ENCODE measurements around the gene ATOH8.

The ATOH8 gene, protein sequence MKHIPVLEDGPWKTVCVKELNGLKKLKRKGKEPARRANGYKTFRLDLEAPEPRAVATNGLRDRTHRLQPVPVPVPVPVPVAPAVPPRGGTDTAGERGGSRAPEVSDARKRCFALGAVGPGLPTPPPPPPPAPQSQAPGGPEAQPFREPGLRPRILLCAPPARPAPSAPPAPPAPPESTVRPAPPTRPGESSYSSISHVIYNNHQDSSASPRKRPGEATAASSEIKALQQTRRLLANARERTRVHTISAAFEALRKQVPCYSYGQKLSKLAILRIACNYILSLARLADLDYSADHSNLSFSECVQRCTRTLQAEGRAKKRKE

DNA sequence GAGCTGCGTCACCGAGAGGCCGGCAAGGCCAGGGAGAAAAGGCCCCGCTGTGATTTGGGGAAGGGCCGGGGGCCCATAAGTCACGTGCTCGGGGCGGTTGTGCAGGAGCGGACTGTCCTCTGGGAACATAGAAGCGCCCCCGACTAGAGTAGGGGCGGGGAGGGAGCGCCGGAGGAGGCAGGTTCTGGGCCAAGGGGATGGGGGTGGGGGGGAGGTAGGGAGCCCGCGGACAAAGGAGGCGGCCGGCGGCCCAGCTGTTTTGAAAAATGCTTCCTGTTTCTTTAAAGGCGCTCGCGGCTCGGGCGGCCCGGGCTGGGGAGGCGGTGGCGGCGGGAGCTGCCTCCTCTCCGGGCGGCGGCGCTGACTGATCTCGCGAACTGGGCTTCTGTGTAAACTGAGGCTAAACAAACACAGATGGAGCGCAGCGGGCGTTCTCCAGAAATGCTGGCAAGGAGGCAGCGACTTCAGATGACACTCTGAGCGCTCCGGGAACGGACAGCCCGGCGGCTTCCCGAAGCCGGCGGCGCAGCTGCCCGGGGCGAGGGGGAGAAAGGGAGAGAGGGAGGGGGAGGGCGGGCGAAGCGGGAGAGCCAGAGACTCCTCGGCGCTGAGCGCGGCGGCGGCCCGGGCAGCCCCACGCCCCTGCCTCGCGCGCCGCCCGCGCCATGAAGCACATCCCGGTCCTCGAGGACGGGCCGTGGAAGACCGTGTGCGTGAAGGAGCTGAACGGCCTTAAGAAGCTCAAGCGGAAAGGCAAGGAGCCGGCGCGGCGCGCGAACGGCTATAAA, at the start of gene ATOH8:
Gene ATOH8 (plus strand): TSS at position 467 of the 788 bp plus-strand sequence. CDS start 199 bp downstream, at position 666.
- Histone ChIP-seq H3K27ac (ENCODE audit: low read depth, low read length) (peak within 1 kb of the TSS; percentile 33), H3K36me3 (ENCODE audit: control insufficient read depth in 1 of 2, insufficient read depth in 2 of 2, low read length in 2 of 2) (no peaks in the 10 kb centered on the region), H3K4me1 (ENCODE audit: control insufficient read depth in 1 of 2, insufficient read depth in 2 of 2, low read length in 2 of 2) (peaks cover 24 to 29% of the 10 kb centered on the region in 2 donors), H3K9ac (ENCODE audit: low read depth in 1 of 2, low read length in 2 of 2) (no peak within 1 kb of the TSS), H3K27me3 (ENCODE audit: control insufficient read depth in 1 of 2, insufficient read depth in 2 of 2, low read length in 2 of 2) (peaks cover 44 to 48% of the 10 kb centered on the region in 2 donors), H3K4me3 (ENCODE audit: low read depth in 1 of 2, low read length in 2 of 2) (peak within 1 kb of the TSS; percentile 56 to 68), H3K9me3 (ENCODE audit: control insufficient read depth in 1 of 2, low read length in 2 of 2) (no peaks in the 10 kb centered on the region)

DNA sequence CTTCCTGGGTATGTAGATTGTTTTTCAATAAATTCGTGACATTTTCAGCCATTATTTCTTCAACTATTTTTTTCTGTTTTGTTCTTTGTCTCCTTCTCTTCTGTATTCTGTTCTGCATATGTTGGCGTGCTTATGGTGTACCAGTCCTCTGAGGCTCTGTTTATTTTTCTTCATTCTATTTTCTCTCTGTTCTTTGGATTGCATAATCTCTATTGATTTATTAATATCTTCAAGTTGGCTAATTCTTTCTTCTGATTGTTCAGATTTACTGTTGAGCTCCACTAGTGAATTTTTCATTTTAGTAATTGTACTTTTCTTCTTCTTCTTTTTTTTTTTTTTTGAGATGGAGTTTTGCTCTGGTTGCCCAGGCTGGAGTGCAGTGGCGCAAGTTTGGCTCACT, 49.8 kb upstream of the ATOH8 start:
- peaks cover 9 to 11% of the 10 kb centered on the region in 2 donors for H3K4me1 ChIP-seq (ENCODE audit: control insufficient read depth in 1 of 2, insufficient read depth in 2 of 2, low read length in 2 of 2)
- peaks cover 0 to 4% of the 10 kb centered on the region in 2 donors for H3K27me3 ChIP-seq (ENCODE audit: control insufficient read depth in 1 of 2, insufficient read depth in 2 of 2, low read length in 2 of 2)
- no peak overlapping the region for H3K9ac ChIP-seq (ENCODE audit: low read depth in 1 of 2, low read length in 2 of 2)
- H3K36me3 ChIP-seq (ENCODE audit: control insufficient read depth in 1 of 2, insufficient read depth in 2 of 2, low read length in 2 of 2), result no peaks in the 10 kb centered on the region
- no peaks in the 10 kb centered on the region for H3K9me3 ChIP-seq (ENCODE audit: control insufficient read depth in 1 of 2, low read length in 2 of 2)
- H3K4me3 ChIP-seq (ENCODE audit: low read depth in 1 of 2, low read length in 2 of 2), result no peak overlapping the region
- H3K27ac ChIP-seq (ENCODE audit: low read depth, low read length), result no peak overlapping the region

DNA sequence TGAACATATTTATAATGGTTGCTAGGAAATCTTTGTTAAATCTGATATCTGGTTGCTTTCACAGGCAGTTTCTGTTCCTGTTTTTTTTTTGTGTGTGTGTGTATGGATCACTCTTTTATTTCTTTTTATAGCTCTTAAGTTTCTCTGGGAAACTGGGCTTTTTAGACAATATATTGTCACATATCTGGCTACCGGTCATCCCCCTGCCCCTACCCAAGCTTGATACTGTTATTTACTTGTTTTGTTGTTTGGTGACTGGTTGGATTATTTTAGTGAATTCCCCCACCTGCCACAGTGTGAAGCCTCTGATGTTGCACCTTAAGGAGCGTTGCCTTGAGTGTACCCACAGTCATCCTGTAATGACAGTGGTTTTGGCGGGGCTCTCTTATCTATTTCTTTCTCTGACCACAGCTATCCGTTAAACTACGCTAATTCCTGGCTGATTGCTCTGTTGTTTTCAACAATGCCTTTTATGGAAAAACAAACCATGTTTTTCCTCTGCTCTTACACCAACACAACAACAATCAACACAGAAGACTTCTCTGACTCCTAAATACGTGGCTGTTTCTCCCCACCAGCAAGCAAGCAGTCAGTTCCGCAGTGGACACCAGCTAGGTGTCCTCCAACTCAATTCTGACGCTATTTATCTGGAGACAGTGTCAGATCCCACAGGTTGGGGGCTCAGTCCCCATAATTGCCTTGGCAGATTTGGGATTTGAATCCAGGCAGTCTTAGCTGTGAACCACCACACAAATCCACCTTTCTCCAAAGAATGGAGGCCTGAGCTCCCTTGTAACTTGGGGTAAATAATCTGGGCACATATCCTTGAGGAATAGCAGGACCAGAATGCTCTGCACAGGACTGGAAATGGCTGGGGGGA, 48.8 kb upstream of the ATOH8 start:
- Histone ChIP-seq H3K36me3 (ENCODE audit: control insufficient read depth in 1 of 2, insufficient read depth in 2 of 2, low read length in 2 of 2) (no peaks in the 10 kb centered on the region), H3K9ac (ENCODE audit: low read depth in 1 of 2, low read length in 2 of 2) (peak overlapping the region in 1 of 2 donors; percentile 22), H3K4me3 (ENCODE audit: low read depth in 1 of 2, low read length in 2 of 2) (no peak overlapping the region), H3K9me3 (ENCODE audit: control insufficient read depth in 1 of 2, low read length in 2 of 2) (no peaks in the 10 kb centered on the region), H3K27ac (ENCODE audit: low read depth, low read length) (peak overlapping the region; percentile 42), H3K27me3 (ENCODE audit: control insufficient read depth in 1 of 2, insufficient read depth in 2 of 2, low read length in 2 of 2) (peaks cover 0 to 4% of the 10 kb centered on the region in 2 donors), H3K4me1 (ENCODE audit: control insufficient read depth in 1 of 2, insufficient read depth in 2 of 2, low read length in 2 of 2) (peaks cover 13 to 18% of the 10 kb centered on the region in 2 donors)

DNA sequence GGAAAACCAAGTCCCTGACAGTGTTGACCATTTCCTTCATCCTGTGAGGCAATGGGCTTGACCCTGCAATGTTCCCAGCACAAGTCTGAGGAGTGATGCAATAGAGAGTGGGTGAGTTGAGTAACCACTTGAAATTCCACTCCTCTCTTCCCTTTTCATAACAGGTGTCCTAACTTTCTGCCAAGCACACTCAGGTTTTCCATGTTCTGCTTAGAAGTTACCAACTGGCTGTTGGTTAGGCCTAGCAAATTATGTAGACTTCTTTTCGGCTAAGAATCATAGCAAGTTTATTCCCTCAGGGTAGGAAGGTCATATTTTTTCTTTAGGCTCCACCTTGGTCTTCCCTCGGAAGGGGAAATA, 48.1 kb upstream of the ATOH8 start:
- peaks cover 2 to 4% of the 10 kb centered on the region in 2 donors for H3K27me3 ChIP-seq (ENCODE audit: control insufficient read depth in 1 of 2, insufficient read depth in 2 of 2, low read length in 2 of 2)
- H3K36me3 ChIP-seq (ENCODE audit: control insufficient read depth in 1 of 2, insufficient read depth in 2 of 2, low read length in 2 of 2), result no peaks in the 10 kb centered on the region
- no peak overlapping the region for H3K4me3 ChIP-seq (ENCODE audit: low read depth in 1 of 2, low read length in 2 of 2)
- H3K9me3 ChIP-seq (ENCODE audit: control insufficient read depth in 1 of 2, low read length in 2 of 2), result no peaks in the 10 kb centered on the region
- H3K9ac ChIP-seq (ENCODE audit: low read depth in 1 of 2, low read length in 2 of 2), result no peak overlapping the region
- peaks cover 19 to 24% of the 10 kb centered on the region in 2 donors for H3K4me1 ChIP-seq (ENCODE audit: control insufficient read depth in 1 of 2, insufficient read depth in 2 of 2, low read length in 2 of 2)
- H3K27ac ChIP-seq (ENCODE audit: low read depth, low read length), result peak overlapping the region; percentile 42

DNA sequence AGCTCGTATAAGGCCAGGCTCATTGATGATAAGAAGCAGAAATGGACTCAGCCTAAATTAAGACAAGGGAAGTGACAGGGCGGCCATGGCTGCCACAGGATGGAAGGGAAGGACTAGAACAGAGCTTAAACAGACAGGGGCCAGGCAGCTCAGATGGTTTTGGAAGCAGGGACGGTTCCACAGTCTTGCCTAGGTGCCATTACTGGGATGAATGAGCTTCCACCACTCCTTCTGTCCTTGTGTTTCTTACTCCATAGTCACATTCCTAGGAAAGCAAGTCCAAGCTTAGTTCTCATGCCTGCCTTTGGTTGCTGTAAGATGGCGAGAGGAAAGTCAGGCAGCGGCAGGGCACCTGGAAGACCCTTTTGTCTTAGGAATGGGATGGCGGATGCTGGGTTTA, 47.7 kb upstream of the ATOH8 start:
- Histone ChIP-seq H3K9ac (ENCODE audit: low read depth in 1 of 2, low read length in 2 of 2) (no peak overlapping the region), H3K4me1 (ENCODE audit: control insufficient read depth in 1 of 2, insufficient read depth in 2 of 2, low read length in 2 of 2) (peaks cover 23 to 27% of the 10 kb centered on the region in 2 donors)

DNA sequence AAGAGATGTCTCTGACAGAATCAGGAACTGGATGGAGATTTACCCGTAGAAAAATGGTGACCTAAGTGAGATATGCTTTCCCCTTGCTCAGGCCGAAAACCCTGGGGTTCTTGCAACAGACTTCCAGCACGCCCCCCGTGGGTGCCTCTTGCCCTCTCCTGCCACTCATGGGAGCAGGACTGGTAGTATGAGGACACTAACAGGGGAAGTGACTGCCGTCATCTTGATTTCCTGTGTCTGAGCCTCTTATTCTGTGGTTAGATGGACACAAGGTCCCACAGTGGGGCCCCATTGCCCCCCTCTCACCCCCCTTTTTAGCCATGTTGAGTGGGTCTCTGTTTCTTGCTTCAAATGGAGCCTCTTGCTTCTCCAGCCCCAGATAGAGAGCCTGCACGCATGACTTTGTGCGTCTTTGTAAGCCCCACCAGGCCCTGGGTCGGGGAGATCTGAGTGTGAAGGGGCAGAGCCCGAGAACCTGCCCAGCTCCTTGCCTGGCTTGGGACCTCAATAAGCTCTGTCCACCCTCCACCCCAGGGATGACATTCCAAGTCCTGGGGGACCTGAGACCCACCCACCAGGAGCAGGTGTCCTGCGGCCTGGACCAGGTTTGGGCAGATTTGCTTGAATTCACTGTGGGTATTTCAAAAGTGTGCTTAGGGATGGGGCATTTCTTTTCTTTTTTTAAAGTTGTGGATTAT, 47.0 kb upstream of the ATOH8 start:
- H3K9me3 ChIP-seq (ENCODE audit: control insufficient read depth in 1 of 2, low read length in 2 of 2), result no peaks in the 10 kb centered on the region
- H3K4me3 ChIP-seq (ENCODE audit: low read depth in 1 of 2, low read length in 2 of 2), result no peak overlapping the region
- no peaks in the 10 kb centered on the region for H3K36me3 ChIP-seq (ENCODE audit: control insufficient read depth in 1 of 2, insufficient read depth in 2 of 2, low read length in 2 of 2)
- peaks cover 4% of the 10 kb centered on the region in 2 donors for H3K27me3 ChIP-seq (ENCODE audit: control insufficient read depth in 1 of 2, insufficient read depth in 2 of 2, low read length in 2 of 2)
- H3K4me1 ChIP-seq (ENCODE audit: control insufficient read depth in 1 of 2, insufficient read depth in 2 of 2, low read length in 2 of 2), result peaks cover 26 to 32% of the 10 kb centered on the region in 2 donors
- H3K9ac ChIP-seq (ENCODE audit: low read depth in 1 of 2, low read length in 2 of 2), result no peak overlapping the region
- H3K27ac ChIP-seq (ENCODE audit: low read depth, low read length), result no peak overlapping the region

More for the DNA sequence above, 47.7 kb upstream of the ATOH8 start:
- H3K4me3 ChIP-seq (ENCODE audit: low read depth in 1 of 2, low read length in 2 of 2), result no peak overlapping the region
- peaks cover 4% of the 10 kb centered on the region in 2 donors for H3K27me3 ChIP-seq (ENCODE audit: control insufficient read depth in 1 of 2, insufficient read depth in 2 of 2, low read length in 2 of 2)
- no peak overlapping the region for H3K27ac ChIP-seq (ENCODE audit: low read depth, low read length)
- H3K36me3 ChIP-seq (ENCODE audit: control insufficient read depth in 1 of 2, insufficient read depth in 2 of 2, low read length in 2 of 2), result no peaks in the 10 kb centered on the region
- no peaks in the 10 kb centered on the region for H3K9me3 ChIP-seq (ENCODE audit: control insufficient read depth in 1 of 2, low read length in 2 of 2)

DNA sequence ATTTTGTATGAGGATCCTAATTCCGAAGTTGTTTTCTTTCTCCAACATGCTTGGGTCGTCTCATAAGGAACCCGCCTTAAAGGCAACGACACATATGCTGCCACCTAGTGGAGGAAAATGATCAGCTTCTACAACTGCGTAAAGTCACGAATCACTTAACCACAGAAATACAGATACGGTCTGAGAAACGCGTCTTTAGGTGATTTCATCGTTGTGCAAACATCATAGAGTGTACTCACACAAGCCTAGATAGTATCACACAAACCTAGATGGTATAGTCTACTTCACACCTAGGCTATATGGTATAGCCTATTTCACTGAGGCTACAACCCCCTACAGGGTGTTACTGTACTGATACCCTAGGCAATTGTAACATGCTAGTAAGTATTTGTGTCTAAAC, 46.5 kb upstream of the ATOH8 start:
- H3K9ac ChIP-seq (ENCODE audit: low read depth in 1 of 2, low read length in 2 of 2), result no peak overlapping the region
- H3K27me3 ChIP-seq (ENCODE audit: control insufficient read depth in 1 of 2, insufficient read depth in 2 of 2, low read length in 2 of 2), result peaks cover 4% of the 10 kb centered on the region in 2 donors
- H3K4me1 ChIP-seq (ENCODE audit: control insufficient read depth in 1 of 2, insufficient read depth in 2 of 2, low read length in 2 of 2), result peaks cover 26 to 35% of the 10 kb centered on the region in 2 donors
- no peaks in the 10 kb centered on the region for H3K36me3 ChIP-seq (ENCODE audit: control insufficient read depth in 1 of 2, insufficient read depth in 2 of 2, low read length in 2 of 2)
- H3K27ac ChIP-seq (ENCODE audit: low read depth, low read length), result no peak overlapping the region
- H3K9me3 ChIP-seq (ENCODE audit: control insufficient read depth in 1 of 2, low read length in 2 of 2), result no peaks in the 10 kb centered on the region
- no peak overlapping the region for H3K4me3 ChIP-seq (ENCODE audit: low read depth in 1 of 2, low read length in 2 of 2)

DNA sequence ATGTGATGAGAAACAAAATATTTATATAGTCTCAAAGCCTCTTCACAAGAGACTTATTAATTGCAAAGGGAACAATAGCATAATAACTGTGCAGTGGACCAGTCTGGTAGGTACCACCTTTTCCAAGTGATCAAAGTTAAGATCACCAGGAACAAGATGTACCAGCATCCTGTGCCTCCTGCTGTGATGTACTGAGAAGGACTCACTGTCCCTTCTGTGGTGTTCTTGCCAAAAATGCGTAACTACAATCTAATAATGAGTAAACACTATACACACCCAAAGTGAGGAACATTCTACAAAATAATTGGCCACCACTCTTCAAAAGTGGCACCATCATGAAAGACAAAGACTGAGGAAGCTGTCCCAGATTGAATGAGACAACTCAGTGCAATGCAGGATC, 45.1 kb upstream of the ATOH8 start:
- no peak overlapping the region for H3K27ac ChIP-seq (ENCODE audit: low read depth, low read length)
- peaks cover 32 to 42% of the 10 kb centered on the region in 2 donors for H3K4me1 ChIP-seq (ENCODE audit: control insufficient read depth in 1 of 2, insufficient read depth in 2 of 2, low read length in 2 of 2)
- no peaks in the 10 kb centered on the region for H3K36me3 ChIP-seq (ENCODE audit: control insufficient read depth in 1 of 2, insufficient read depth in 2 of 2, low read length in 2 of 2)
- H3K27me3 ChIP-seq (ENCODE audit: control insufficient read depth in 1 of 2, insufficient read depth in 2 of 2, low read length in 2 of 2), result peaks cover 4% of the 10 kb centered on the region in 2 donors
- no peak overlapping the region for H3K9ac ChIP-seq (ENCODE audit: low read depth in 1 of 2, low read length in 2 of 2)
- no peak overlapping the region for H3K4me3 ChIP-seq (ENCODE audit: low read depth in 1 of 2, low read length in 2 of 2)
- no peaks in the 10 kb centered on the region for H3K9me3 ChIP-seq (ENCODE audit: control insufficient read depth in 1 of 2, low read length in 2 of 2)

DNA sequence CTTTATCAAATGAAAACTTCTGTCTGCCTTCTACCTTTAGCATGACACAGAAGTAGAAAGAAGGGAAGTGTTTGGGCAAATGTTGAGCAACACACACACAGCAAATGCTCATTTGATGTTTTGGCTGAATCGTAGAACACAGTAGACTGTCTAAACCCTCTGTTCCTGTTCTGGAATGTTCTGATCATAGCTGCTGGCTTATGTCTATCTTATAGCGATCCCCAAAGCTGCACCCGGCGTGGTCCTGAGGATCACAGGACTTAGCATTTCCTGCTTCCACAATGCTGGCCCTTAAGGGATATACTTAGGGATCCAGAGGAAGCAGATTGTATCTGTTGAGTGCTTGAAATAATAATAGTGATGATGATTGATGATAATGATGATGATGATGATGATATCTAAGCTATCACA, 44.4 kb upstream of the ATOH8 start:
- no peak overlapping the region for H3K27ac ChIP-seq (ENCODE audit: low read depth, low read length)
- H3K4me3 ChIP-seq (ENCODE audit: low read depth in 1 of 2, low read length in 2 of 2), result no peak overlapping the region
- H3K9me3 ChIP-seq (ENCODE audit: control insufficient read depth in 1 of 2, low read length in 2 of 2), result no peaks in the 10 kb centered on the region
- H3K27me3 ChIP-seq (ENCODE audit: control insufficient read depth in 1 of 2, insufficient read depth in 2 of 2, low read length in 2 of 2), result peaks cover 4% of the 10 kb centered on the region in 2 donors
- H3K36me3 ChIP-seq (ENCODE audit: control insufficient read depth in 1 of 2, insufficient read depth in 2 of 2, low read length in 2 of 2), result no peaks in the 10 kb centered on the region
- H3K4me1 ChIP-seq (ENCODE audit: control insufficient read depth in 1 of 2, insufficient read depth in 2 of 2, low read length in 2 of 2), result peaks cover 32 to 42% of the 10 kb centered on the region in 2 donors
- H3K9ac ChIP-seq (ENCODE audit: low read depth in 1 of 2, low read length in 2 of 2), result no peak overlapping the region

Data from duodenal mucosa (tissue), 2 donors.